ENCODE results near the gene AK1. TPM values are rescaled to one million over a fixed set of nuclear protein-coding genes. Genes with fewer than 3 reads are reported as not detected.

AK1 gene
- total and polyA plus RNA-seq, 9 of the 15 experiments (the other 6 are each of a cell fraction or from before 2014, with no cell fraction given), result 10.1 to 71.8 (median 39.0) TPM

GRCh38 chr9:127862075-127863011, 15.1 kb downstream of the AK1 start (continued):
- TF ChIP-seq ATF1 (CRISPR knock-in tag; IDR thresholded peaks at IDR 0.05), result no peak
- peak; percentile 93 for TF ChIP-seq ATF1 (tag; IDR thresholded peaks at IDR 0.05)
- TF ChIP-seq STAT5B (CRISPR knock-in tag; IDR thresholded peaks at IDR 0.05), result no peak
- no peak for TF ChIP-seq ZNF785 (CRISPR knock-in tag; IDR thresholded peaks at IDR 0.05)
- no peak for TF ChIP-seq ZFPM2 (CRISPR knock-in tag; IDR thresholded peaks at IDR 0.05)
- TF ChIP-seq SIN3A (IDR thresholded peaks at IDR 0.05; ENCODE audit: borderline replicate concordance in 2 of 2, control insufficient read depth in 1 of 2, low read depth in 2 of 2, low read length in 2 of 2), result no peak
- TF ChIP-seq YY1 (IDR thresholded peaks at IDR 0.05; ENCODE audit: borderline replicate concordance in 1 of 3, control insufficient read depth in 1 of 3, extremely low read depth in 1 of 3, insufficient read depth in 3 of 3, insufficient read length in 1 of 3, insufficient replicate concordance in 2 of 3, low read depth in 1 of 3, low read length in 2 of 3), result peak in 1 of 3 experiments; percentile 12
- TF ChIP-seq KLF6 (CRISPR knock-in tag; IDR thresholded peaks at IDR 0.05; ENCODE audit: borderline replicate concordance), result no peak
- no peak for TF ChIP-seq C11orf30 (IDR thresholded peaks at IDR 0.05; ENCODE audit: low read depth)
- TF ChIP-seq TFE3 (CRISPR knock-in tag; IDR thresholded peaks at IDR 0.05), result no peak; the same call in 1 of the 2 replicates
- peak; percentile 88 for TF ChIP-seq SPI1 (IDR thresholded peaks at IDR 0.05; ENCODE audit: borderline replicate concordance, low read depth, low read length)
- TF ChIP-seq CCNT2 (IDR thresholded peaks at IDR 0.05; ENCODE audit: borderline replicate concordance, extremely low read depth, insufficient read length, low read depth, low read length), result peak; percentile 85
- no peak for TF ChIP-seq ZNF143 (CRISPR knock-in tag; IDR thresholded peaks at IDR 0.05)
- no peak for TF ChIP-seq NUFIP1 (IDR thresholded peaks at IDR 0.05; ENCODE audit: partially characterized antibody)
- peak; percentile 86 for TF ChIP-seq FOXP1 (CRISPR knock-in tag; IDR thresholded peaks at IDR 0.05)
- no peak for TF ChIP-seq ZNF407 (IDR thresholded peaks at IDR 0.05; ENCODE audit: low read depth)
- TF ChIP-seq HDAC3 (IDR thresholded peaks at IDR 0.05; ENCODE audit: borderline replicate concordance, partially characterized antibody), result no peak
- peak; percentile 87 for TF ChIP-seq CBFA2T3 (IDR thresholded peaks at IDR 0.05)
